NCI-H345 (cell line): ENCODE results near the gene PCDHGA4.
"Not testable (repeated sequence)": the region's sequence is repeated elsewhere in the genome, so short reads cannot be mapped to it uniquely, and the experiment has no call there.

ENCODE experiments used
- DNase-seq: peaks from one replicate; lab custom pipeline; 2025; lab: John Stamatoyannopoulos, UW

The PCDHGA4 gene

GRCh38 chr5:141349917-141350619, 4.8 kb upstream of the PCDHGA4 start, which contains the start of gene PCDHGB1:
PCDHGB1 (plus strand) TSS chr5:141350099; CDS start chr5:141350261, 162 bp downstream.
- peak; percentile 87 for DNase-seq

DNA sequence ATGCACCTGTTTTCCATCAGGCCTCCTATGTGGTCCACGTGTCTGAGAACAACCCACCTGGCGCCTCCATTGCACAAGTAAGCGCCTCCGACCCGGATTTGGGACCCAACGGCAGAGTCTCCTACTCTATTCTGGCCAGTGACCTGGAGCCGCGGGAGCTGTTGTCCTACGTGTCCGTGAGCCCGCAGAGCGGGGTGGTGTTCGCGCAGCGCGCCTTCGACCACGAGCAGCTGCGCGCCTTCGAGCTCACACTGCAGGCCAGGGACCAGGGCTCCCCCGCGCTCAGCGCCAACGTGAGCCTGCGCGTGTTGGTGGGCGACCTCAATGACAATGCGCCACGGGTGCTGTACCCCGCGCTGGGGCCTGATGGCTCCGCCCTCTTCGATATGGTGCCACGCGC, 3.2 kb upstream of the PCDHGA4 start:
- no peak for DNase-seq

DNA sequence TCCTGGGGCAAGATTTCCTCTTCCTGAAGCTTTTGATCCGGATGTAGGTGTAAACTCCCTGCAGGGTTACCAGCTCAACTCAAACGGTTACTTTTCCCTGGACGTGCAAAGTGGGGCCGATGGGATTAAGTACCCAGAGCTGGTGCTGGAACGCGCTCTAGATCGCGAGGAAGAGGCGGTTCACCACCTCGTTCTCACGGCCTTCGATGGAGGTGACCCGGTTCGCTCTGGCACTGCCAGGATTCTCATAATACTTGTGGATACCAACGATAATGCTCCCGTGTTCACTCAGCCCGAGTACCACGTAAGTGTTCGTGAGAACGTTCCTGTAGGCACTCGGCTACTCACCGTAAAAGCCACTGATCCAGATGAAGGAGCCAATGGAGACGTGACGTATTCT, 820 bp downstream of the PCDHGA4 start:
- DNase-seq: no peak

DNA sequence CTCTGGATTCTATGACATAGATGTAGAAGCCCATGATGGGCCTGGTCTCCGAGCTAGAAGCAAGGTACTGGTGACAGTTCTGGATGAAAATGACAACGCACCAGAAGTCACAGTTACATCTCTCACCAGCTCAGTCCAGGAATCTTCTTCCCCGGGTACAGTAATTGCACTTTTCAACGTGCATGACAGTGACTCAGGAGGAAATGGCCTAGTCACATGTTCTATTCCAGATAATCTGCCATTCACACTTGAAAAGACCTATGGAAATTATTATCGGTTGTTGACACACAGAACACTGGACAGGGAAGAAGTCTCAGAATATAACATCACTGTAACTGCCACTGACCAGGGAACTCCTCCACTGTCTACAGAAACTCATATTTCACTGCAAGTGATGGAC, 1.3 kb downstream of the PCDHGA4 start:
- DNase-seq: no peak

GRCh38 chr5:141356950-141357349, 2.1 kb downstream of the PCDHGA4 start:
- DNase-seq: no peak

- no peak for DNase-seq
Measured at GRCh38 chr5:141359790-141360426, 5.1 kb downstream of the PCDHGA4 start, which contains the start of gene PCDHGB2. PCDHGB2 (plus strand) TSS chr5:141359994; CDS start chr5:141360136, 142 bp downstream.

- no peak for DNase-seq
Measured at GRCh38 chr5:141360685-141361084, 5.9 kb downstream of the PCDHGA4 start.

DNA sequence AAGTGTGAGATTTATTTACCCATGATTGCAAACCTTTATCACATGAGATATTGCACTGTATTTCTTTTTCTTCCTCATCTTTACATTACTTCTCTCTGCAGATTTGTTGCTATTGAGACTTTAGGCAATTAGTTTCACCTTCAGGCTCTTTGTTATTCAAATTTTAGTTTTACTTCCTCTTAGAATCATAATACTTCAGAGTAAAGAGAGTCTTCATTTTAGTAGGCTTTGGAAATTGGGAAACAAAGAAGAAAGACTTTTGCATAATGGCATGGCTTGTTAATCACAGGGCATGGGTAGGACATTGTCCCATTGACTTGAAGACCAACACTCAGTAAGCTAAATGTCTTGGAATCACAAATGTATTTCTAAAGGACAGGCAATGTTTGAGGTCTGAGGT, 7.9 kb downstream of the PCDHGA4 start:
- no peak for DNase-seq

GRCh38 chr5:141363952-141364660, 9.3 kb downstream of the PCDHGA4 start, which contains the start of gene PCDHGA5:
PCDHGA5 (plus strand) TSS chr5:141364162; CDS start chr5:141364331, 169 bp downstream.
- no peak for DNase-seq

GRCh38 chr5:141366016-141366896, 11.4 kb downstream of the PCDHGA4 start:
- no peak for DNase-seq

DNA sequence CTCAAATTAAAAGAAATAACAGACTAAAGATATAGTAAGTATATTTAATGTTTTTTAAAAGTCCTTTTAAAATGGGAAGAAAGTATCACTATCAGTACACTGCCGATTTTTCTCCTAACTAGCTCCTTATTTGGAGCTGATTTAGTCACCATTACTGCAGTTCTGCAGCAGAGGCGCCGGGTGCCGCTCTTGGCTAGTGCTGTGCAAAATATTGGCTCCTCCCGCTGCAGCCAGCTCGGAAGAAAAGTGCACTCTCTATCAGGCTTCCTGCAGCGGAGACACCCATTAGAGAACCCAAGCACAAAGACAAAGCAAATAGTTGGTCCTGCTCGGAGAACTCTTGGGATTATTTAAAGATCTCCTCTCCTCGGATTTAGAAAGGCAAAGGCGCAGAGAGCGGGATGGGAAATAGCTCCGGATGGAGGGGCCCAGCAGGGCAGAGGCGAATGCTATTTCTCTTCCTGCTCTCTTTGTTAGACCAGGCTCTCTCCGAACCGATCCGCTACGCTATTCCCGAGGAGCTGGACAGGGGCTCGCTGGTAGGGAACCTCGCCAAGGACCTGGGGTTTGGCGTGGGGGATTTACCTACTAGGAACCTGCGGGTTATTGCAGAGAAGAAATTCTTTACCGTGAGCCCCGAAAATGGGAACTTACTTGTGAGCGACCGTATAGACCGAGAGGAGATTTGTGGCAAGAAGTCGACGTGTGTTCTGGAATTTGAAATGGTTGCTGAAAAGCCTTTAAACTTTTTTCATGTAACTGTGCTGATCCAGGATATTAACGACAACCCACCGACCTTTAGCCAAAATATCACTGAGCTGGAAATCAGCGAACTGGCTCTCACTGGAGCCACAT, 15.4 kb downstream of the PCDHGA4 start, which contains the start of gene PCDHGB3:
Gene PCDHGB3, plus strand, starts transcription at position 249 of the 855 bp plus-strand sequence. Its CDS starts 153 bp downstream, at position 402.
- DNase-seq: no peak

DNA sequence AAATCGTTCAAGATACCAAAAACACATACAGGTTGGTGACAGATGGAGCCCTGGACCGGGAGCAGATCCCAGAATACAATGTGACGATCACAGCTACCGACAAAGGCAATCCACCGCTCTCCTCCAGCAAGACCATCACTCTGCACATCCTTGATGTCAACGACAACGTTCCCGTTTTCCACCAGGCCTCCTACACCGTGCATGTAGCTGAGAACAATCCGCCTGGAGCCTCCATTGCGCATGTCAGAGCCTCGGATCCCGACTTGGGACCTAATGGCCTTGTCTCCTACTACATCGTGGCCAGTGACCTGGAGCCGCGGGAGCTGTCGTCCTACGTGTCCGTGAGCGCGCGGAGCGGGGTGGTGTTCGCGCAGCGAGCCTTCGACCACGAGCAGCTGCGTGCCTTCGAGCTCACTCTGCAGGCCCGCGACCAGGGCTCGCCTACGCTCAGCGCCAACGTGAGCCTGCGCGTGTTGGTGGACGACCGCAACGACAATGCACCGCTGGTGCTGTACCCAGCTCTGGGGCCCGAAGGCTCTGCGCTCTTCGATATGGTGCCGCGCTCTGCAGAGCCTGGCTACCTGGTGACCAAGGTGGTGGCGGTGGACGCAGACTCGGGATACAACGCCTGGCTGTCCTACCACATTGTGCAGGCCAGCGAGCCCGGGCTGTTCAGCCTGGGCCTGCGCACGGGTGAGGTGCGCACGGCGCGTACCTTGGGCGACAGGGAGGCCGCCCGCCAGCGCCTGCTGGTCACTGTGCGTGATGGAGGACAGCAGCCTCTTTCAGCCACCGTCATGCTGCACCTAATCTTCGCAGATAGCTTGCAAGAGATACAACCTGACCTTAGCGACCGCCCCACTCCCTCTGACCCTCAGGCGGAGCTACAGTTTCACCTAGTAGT, 17.0 kb downstream of the PCDHGA4 start:
- DNase-seq: no peak

DNA sequence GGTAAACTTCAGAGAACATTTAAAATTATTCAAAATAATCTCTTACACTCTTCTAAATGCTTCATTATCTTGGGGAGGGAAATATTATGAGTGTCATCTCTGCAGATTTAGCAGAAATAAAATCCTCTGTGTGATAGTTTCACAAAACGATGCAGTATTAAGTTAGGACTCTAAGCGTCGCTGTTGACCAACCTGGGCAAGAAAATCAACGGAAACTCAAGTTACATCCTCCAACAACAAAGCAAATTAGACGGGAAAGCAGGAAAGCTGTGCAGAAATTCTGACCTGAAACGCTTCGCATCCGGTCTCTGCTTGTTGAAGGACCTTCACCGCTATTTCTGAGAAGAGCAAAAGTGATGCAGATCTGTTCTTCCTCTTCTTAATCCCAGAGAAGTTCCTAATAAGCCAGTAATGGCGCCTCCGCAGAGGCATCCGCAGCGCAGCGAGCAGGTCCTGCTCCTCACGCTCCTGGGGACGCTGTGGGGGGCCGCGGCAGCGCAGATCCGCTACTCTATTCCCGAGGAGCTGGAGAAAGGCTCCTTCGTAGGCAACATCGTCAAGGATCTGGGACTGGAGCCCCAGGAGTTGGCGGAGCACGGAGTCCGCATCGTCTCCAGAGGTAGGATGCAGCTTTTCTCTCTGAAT, 19.0 kb downstream of the PCDHGA4 start, which contains the start of gene PCDHGA6:
Gene PCDHGA6, plus strand, starts transcription at position 219 of the 645 bp plus-strand sequence. Its CDS starts 193 bp downstream, at position 412.
- no peak for DNase-seq

- no peak for DNase-seq
Measured at GRCh38 chr5:141374627-141375026, 19.8 kb downstream of the PCDHGA4 start.

- DNase-seq: not testable (repeated sequence)
Measured at GRCh38 chr5:141375444-141376155, 20.8 kb downstream of the PCDHGA4 start.

GRCh38 chr5:141382469-141383294, 27.9 kb downstream of the PCDHGA4 start, which contains the start of gene PCDHGA7:
PCDHGA7 (plus strand) TSS chr5:141382742; CDS start chr5:141382900, 158 bp downstream.
- no peak for DNase-seq

GRCh38 chr5:141383345-141383744, 28.5 kb downstream of the PCDHGA4 start:
- DNase-seq: no peak
